ENCODE data around the gene GPR158.
"Not testable (repeated sequence)": the region's sequence is repeated elsewhere in the genome, so short reads cannot be mapped to it uniquely, and the experiment has no call there.

GPR158 gene

GRCh38 chr10:25317596-25318211 is 142.9 kb downstream of the GPR158 start:
- H3K27ac Mint-ChIP-seq, H3K27me3 Mint-ChIP-seq, ATAC-seq, DNase-seq, H3K9me3 Mint-ChIP-seq, H3K4me3 Mint-ChIP-seq, H3K4me1 Mint-ChIP-seq: not testable (repeated sequence)

GRCh38 chr10:25327273-25327672 is 152.5 kb downstream of the GPR158 start:
- ATAC-seq = no peak
- Mint-ChIP-seq H3K9me3 (peaks cover 13 to 15% of the 10 kb centered on the region in 2 donors), H3K27me3 (no peaks in the 10 kb centered on the region), H3K4me1 (no peaks in the 10 kb centered on the region), H3K27ac (no peak overlapping the region), H3K4me3 (no peak overlapping the region)
- DNase-seq = no peak

- no peaks in the 10 kb centered on the region for H3K27me3 Mint-ChIP-seq
- no peaks in the 10 kb centered on the region for H3K4me1 Mint-ChIP-seq
Observed at GRCh38 chr10:25328361-25328760, 153.6 kb downstream of the GPR158 start.

GRCh38 chr10:25329587-25329986 is 154.8 kb downstream of the GPR158 start:
- H3K27me3 Mint-ChIP-seq, H3K4me1 Mint-ChIP-seq, H3K4me3 Mint-ChIP-seq, H3K9me3 Mint-ChIP-seq, DNase-seq, ATAC-seq, H3K27ac Mint-ChIP-seq: not testable (repeated sequence)

More at GRCh38 chr10:25328361-25328760, 153.6 kb downstream of the GPR158 start:
- Mint-ChIP-seq H3K27ac (no peak overlapping the region), H3K9me3 (peaks cover 13 to 15% of the 10 kb centered on the region in 2 donors), H3K4me3 (no peak overlapping the region)
- ATAC-seq (no peak), DNase-seq (no peak)

GRCh38 chr10:25334445-25334844 is 159.6 kb downstream of the GPR158 start:
- DNase-seq = no peak
- no peaks in the 10 kb centered on the region for H3K4me1 Mint-ChIP-seq
- ATAC-seq = no peak
- H3K9me3 Mint-ChIP-seq = no peaks in the 10 kb centered on the region
- H3K27me3 Mint-ChIP-seq = no peaks in the 10 kb centered on the region
- H3K4me3 Mint-ChIP-seq = no peak overlapping the region
- H3K27ac Mint-ChIP-seq = no peak overlapping the region

GRCh38 chr10:25336330-25336729 is 161.5 kb downstream of the GPR158 start:
- no peak for ATAC-seq
- DNase-seq = no peak
- Mint-ChIP-seq H3K27me3 (no peaks in the 10 kb centered on the region), H3K27ac (no peak overlapping the region), H3K9me3 (no peaks in the 10 kb centered on the region), H3K4me3 (no peak overlapping the region), H3K4me1 (no peaks in the 10 kb centered on the region)

GRCh38 chr10:25338271-25338670 is 163.5 kb downstream of the GPR158 start:
- Mint-ChIP-seq H3K4me3 (no peak overlapping the region), H3K4me1 (no peaks in the 10 kb centered on the region), H3K9me3 (no peaks in the 10 kb centered on the region), H3K27ac (no peak overlapping the region), H3K27me3 (no peaks in the 10 kb centered on the region)
- no peak for ATAC-seq
- DNase-seq = no peak

GRCh38 chr10:25339966-25340365 is 165.2 kb downstream of the GPR158 start:
- no peaks in the 10 kb centered on the region for H3K9me3 Mint-ChIP-seq
- no peaks in the 10 kb centered on the region for H3K27me3 Mint-ChIP-seq
- no peak overlapping the region for H3K4me3 Mint-ChIP-seq
- ATAC-seq (no peak), DNase-seq (no peak)
- no peak overlapping the region for H3K27ac Mint-ChIP-seq
- no peaks in the 10 kb centered on the region for H3K4me1 Mint-ChIP-seq

- Mint-ChIP-seq H3K4me1 (no peaks in the 10 kb centered on the region), H3K9me3 (peaks cover 0 to 8% of the 10 kb centered on the region in 2 donors), H3K27me3 (no peaks in the 10 kb centered on the region), H3K4me3 (no peak overlapping the region), H3K27ac (no peak overlapping the region)
- ATAC-seq = no peak
- no peak for DNase-seq
Observed at GRCh38 chr10:25349520-25349919, 174.7 kb downstream of the GPR158 start.

GRCh38 chr10:25356609-25357008 is 181.8 kb downstream of the GPR158 start:
- Mint-ChIP-seq H3K27ac (no peak overlapping the region), H3K4me3 (no peak overlapping the region), H3K27me3 (no peaks in the 10 kb centered on the region), H3K4me1 (no peaks in the 10 kb centered on the region), H3K9me3 (peaks cover 12 to 65% of the 10 kb centered on the region in 2 donors)
- ATAC-seq (no peak), DNase-seq (no peak)

- Mint-ChIP-seq H3K27ac (no peak overlapping the region), H3K27me3 (no peaks in the 10 kb centered on the region), H3K4me1 (no peaks in the 10 kb centered on the region), H3K9me3 (peaks cover 12 to 59% of the 10 kb centered on the region in 2 donors), H3K4me3 (no peak overlapping the region)
- DNase-seq = no peak
- no peak for ATAC-seq
Observed at GRCh38 chr10:25357269-25357668, 182.5 kb downstream of the GPR158 start.

- Mint-ChIP-seq H3K27me3 (no peaks in the 10 kb centered on the region), H3K27ac (no peak overlapping the region), H3K4me3 (no peak overlapping the region), H3K9me3 (peaks cover 4 to 19% of the 10 kb centered on the region in 2 donors), H3K4me1 (no peaks in the 10 kb centered on the region)
- no peak for DNase-seq
- no peak for ATAC-seq
Observed at GRCh38 chr10:25382029-25382810, 207.4 kb downstream of the GPR158 start.

- DNase-seq, H3K27me3 Mint-ChIP-seq, H3K4me3 Mint-ChIP-seq, H3K27ac Mint-ChIP-seq, H3K4me1 Mint-ChIP-seq, ATAC-seq: not testable (repeated sequence)
- H3K9me3 Mint-ChIP-seq = peaks cover 4 to 19% of the 10 kb centered on the region in 2 donors
Observed at GRCh38 chr10:25382901-25383300, 208.1 kb downstream of the GPR158 start.

GRCh38 chr10:25383686-25384085 is 208.9 kb downstream of the GPR158 start:
- H3K9me3 Mint-ChIP-seq = peaks cover 4 to 19% of the 10 kb centered on the region in 2 donors
- H3K4me1 Mint-ChIP-seq = no peaks in the 10 kb centered on the region
- no peak for DNase-seq
- H3K4me3 Mint-ChIP-seq = no peak overlapping the region
- ATAC-seq = no peak
- no peak overlapping the region for H3K27ac Mint-ChIP-seq
- no peaks in the 10 kb centered on the region for H3K27me3 Mint-ChIP-seq

GRCh38 chr10:25384618-25385017 is 209.8 kb downstream of the GPR158 start:
- no peak for ATAC-seq
- H3K27me3 Mint-ChIP-seq = no peaks in the 10 kb centered on the region
- no peak overlapping the region for H3K4me3 Mint-ChIP-seq
- peaks cover 2 to 20% of the 10 kb centered on the region in 2 donors for H3K9me3 Mint-ChIP-seq
- H3K27ac Mint-ChIP-seq = no peak overlapping the region
- no peak for DNase-seq
- H3K4me1 Mint-ChIP-seq = no peaks in the 10 kb centered on the region

- H3K27me3 Mint-ChIP-seq = no peaks in the 10 kb centered on the region
- DNase-seq (no peak), ATAC-seq (no peak)
- H3K9me3 Mint-ChIP-seq = peaks cover 11 to 20% of the 10 kb centered on the region in 2 donors
- H3K4me3 Mint-ChIP-seq = no peak overlapping the region
- H3K27ac Mint-ChIP-seq = no peak overlapping the region
- H3K4me1 Mint-ChIP-seq = no peaks in the 10 kb centered on the region
Observed at GRCh38 chr10:25388188-25388861, 213.5 kb downstream of the GPR158 start.
